ENCODE data around the gene SAFB2.

SAFB2 gene

GRCh38 chr19:5645409-5645808 lies 22.8 kb upstream of the SAFB2 start:
- TF ChIP-seq EGR1 (IDR thresholded peaks at IDR 0.05) (no peak), CREB1 (IDR thresholded peaks at IDR 0.05; ENCODE audit: low read depth) (no peak), TAF1 (IDR thresholded peaks at IDR 0.05; ENCODE audit: low read depth) (no peak), YY1 (IDR thresholded peaks at IDR 0.05; ENCODE audit: low read depth) (no peak), NFIC (IDR thresholded peaks at IDR 0.05) (no peak), ZBTB7A (IDR thresholded peaks at IDR 0.05; ENCODE audit: low read depth) (no peak), REST (IDR thresholded peaks at IDR 0.05; ENCODE audit: low read depth) (no peak), MAX (IDR thresholded peaks at IDR 0.05) (no peak), TEAD4 (IDR thresholded peaks at IDR 0.05) (no peak), RAD21 (IDR thresholded peaks at IDR 0.05; ENCODE audit: low read depth) (no peak), USF1 (IDR thresholded peaks at IDR 0.05) (no peak), EP300 (IDR thresholded peaks at IDR 0.05; ENCODE audit: borderline replicate concordance) (no peak), TCF12 (IDR thresholded peaks at IDR 0.05; ENCODE audit: low read depth) (no peak), CEBPB (IDR thresholded peaks at IDR 0.05) (no peak), FOXM1 (IDR thresholded peaks at IDR 0.05; ENCODE audit: borderline replicate concordance, low read depth) (no peak)

- TF ChIP-seq TEAD4 (IDR thresholded peaks at IDR 0.05), result no peak
- TF ChIP-seq ZBTB7A (IDR thresholded peaks at IDR 0.05; ENCODE audit: low read depth), result no peak
- TF ChIP-seq YY1 (IDR thresholded peaks at IDR 0.05; ENCODE audit: low read depth), result no peak
- no peak for TF ChIP-seq FOXM1 (IDR thresholded peaks at IDR 0.05; ENCODE audit: borderline replicate concordance, low read depth)
- TF ChIP-seq USF1 (IDR thresholded peaks at IDR 0.05), result no peak
- no peak for TF ChIP-seq CEBPB (IDR thresholded peaks at IDR 0.05)
- no peak for TF ChIP-seq NFIC (IDR thresholded peaks at IDR 0.05)
- TF ChIP-seq CREB1 (IDR thresholded peaks at IDR 0.05; ENCODE audit: low read depth), result no peak
- TF ChIP-seq EGR1 (IDR thresholded peaks at IDR 0.05), result no peak
- TF ChIP-seq EP300 (IDR thresholded peaks at IDR 0.05; ENCODE audit: borderline replicate concordance), result no peak
- no peak for TF ChIP-seq RAD21 (IDR thresholded peaks at IDR 0.05; ENCODE audit: low read depth)
- TF ChIP-seq TAF1 (IDR thresholded peaks at IDR 0.05; ENCODE audit: low read depth), result no peak
- no peak for TF ChIP-seq REST (IDR thresholded peaks at IDR 0.05; ENCODE audit: low read depth)
These were observed 21.5 kb upstream of the SAFB2 start for GRCh38 chr19:5644037-5644436.

GRCh38 chr19:5643060-5643459 lies 20.5 kb upstream of the SAFB2 start:
- TF ChIP-seq REST (IDR thresholded peaks at IDR 0.05; ENCODE audit: low read depth) (no peak), FOXM1 (IDR thresholded peaks at IDR 0.05; ENCODE audit: borderline replicate concordance, low read depth) (no peak), USF1 (IDR thresholded peaks at IDR 0.05) (no peak), CREB1 (IDR thresholded peaks at IDR 0.05; ENCODE audit: low read depth) (no peak), MAX (IDR thresholded peaks at IDR 0.05) (no peak), ZBTB7A (IDR thresholded peaks at IDR 0.05; ENCODE audit: low read depth) (no peak)

- TF ChIP-seq CEBPB (IDR thresholded peaks at IDR 0.05), result 0 out of 2 replicates have a peak, but pooled peaks have one; percentile 34
- no peak for TF ChIP-seq FOXM1 (IDR thresholded peaks at IDR 0.05; ENCODE audit: borderline replicate concordance, low read depth)
These were observed 19.6 kb upstream of the SAFB2 start for GRCh38 chr19:5642204-5642603.

All from Ishikawa (cell line).